ENCODE measurements around the gene HECA. TPM values are rescaled to one million over a fixed set of nuclear protein-coding genes. Genes with fewer than 3 reads are reported as not detected.

The HECA gene
- polyA plus RNA-seq, 2 of the 4 experiments (the other 2 are of a cell fraction) = 1.3 to 2.2 TPM

DNA sequence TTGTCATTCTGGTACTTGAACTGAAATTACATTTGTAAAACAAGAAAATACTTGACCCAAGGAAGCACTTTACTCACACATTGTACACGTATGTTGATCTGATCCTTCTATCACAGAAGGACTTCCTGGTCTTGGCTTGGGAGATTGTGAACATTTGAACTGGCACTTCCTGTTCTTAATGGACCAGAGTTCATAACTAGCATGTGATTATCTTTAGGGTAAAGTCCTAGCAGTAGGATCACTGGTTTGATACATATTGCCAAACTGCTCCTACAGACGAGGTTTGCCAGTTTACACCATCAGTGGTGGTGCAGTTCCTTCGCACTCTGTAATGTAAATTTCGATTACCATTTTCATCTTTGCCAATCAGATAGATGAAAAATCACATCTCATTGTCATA, 12.7 kb downstream of the HECA start:
- Histone ChIP-seq H3K4me1 (no peaks in the 10 kb centered on the region), H3K9me3 (no peaks in the 10 kb centered on the region), H3K4me3 (no peak overlapping the region), H3K4me2 (no peak overlapping the region), H3K27ac (no peak overlapping the region)
- ChIA-PET CTCF (no interaction called here), POLR2A (no interaction called here)
- WGBS (ENCODE audit: missing lambda C conversion rate) = 88% methylated on average over 4 of the region's 4 CpGs
- DNase-seq (ENCODE audit: low read depth in 1 of 2, low spot score in 1 of 2) (no peak), ATAC-seq (no peak), FAIRE-seq (no peak)
- no peak for TF ChIP-seq NFE2L2 (conservative IDR thresholded peaks at IDR 0.05; ENCODE audit: low read length)

- Histone ChIP-seq H3K4me2 (no peak overlapping the region), H3K4me1 (no peaks in the 10 kb centered on the region), H3K27ac (no peak overlapping the region), H3K9me3 (no peaks in the 10 kb centered on the region), H3K4me3 (no peak overlapping the region)
- WGBS (ENCODE audit: missing lambda C conversion rate) = 80% methylated on average over 7 of the region's 7 CpGs
- DNase-seq (ENCODE audit: low read depth in 1 of 2, low spot score in 1 of 2) = no peak
- TF ChIP-seq CHD2 (IDR thresholded peaks at IDR 0.05; ENCODE audit: low read length, partially characterized antibody) (no peak), JUNB (IDR thresholded peaks at IDR 0.05) (no peak), FOSB (CRISPR knock-in tag; IDR thresholded peaks at IDR 0.05) (no peak), ESRRA (IDR thresholded peaks at IDR 0.05; ENCODE audit: borderline replicate concordance, low read length) (no peak)
- ATAC-seq = no peak
- FAIRE-seq = no peak
- ChIA-PET CTCF (no interaction called here), POLR2A (no interaction called here)
These were observed 13.8 kb downstream of the HECA start for GRCh38 chr6:139148557-139149235.

DNA sequence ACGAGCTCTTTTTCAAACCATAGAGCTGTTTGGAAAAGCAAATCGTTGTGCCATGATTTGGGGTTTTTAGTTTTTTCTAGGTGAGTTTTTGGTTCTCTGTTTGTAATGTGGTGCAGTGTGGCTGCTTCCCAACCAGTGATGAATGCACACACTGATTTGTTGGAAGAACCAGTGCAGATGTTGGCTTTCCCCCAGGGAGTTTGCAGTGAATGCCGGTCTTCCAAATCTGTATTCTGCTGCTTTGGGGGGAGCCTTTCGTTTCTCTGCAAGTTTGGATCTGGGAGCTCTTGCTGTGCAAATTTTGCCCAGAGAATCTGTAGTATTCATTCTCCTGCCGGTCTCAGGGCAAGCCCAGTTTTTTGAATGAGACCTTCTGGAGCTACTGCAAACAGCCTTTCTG, 14.5 kb downstream of the HECA start:
- ChIA-PET CTCF (no interaction called here), POLR2A (no interaction called here)
- no peak overlapping the region for H3K4me3 ChIP-seq
- TF ChIP-seq JUN (IDR thresholded peaks at IDR 0.05) (no peak), NR3C1 (IDR thresholded peaks at IDR 0.05) (no peak), CEBPB (IDR thresholded peaks at IDR 0.05) (no peak), PHF8 (IDR thresholded peaks at IDR 0.05; ENCODE audit: borderline replicate concordance, low read depth) (no peak), FOXS1 (CRISPR knock-in tag; IDR thresholded peaks at IDR 0.05) (no peak), ZNF302 (CRISPR knock-in tag; IDR thresholded peaks at IDR 0.05) (no peak), HES2 (IDR thresholded peaks at IDR 0.05) (no peak), POLR2AphosphoS2 (conservative IDR thresholded peaks at IDR 0.05; ENCODE audit: low read length) (no peak), KDM1A (IDR thresholded peaks at IDR 0.05; ENCODE audit: low read depth) (no peak), BHLHE40 (IDR thresholded peaks at IDR 0.05; ENCODE audit: low read depth, low read length) (no peak), MAZ (IDR thresholded peaks at IDR 0.05; ENCODE audit: borderline replicate concordance, low read depth, low read length) (no peak), HOXB5 (CRISPR knock-in tag; IDR thresholded peaks at IDR 0.05) (no peak), RNF2 (IDR thresholded peaks at IDR 0.05; ENCODE audit: borderline replicate concordance, low read depth) (no peak), HEYL (CRISPR knock-in tag; IDR thresholded peaks at IDR 0.05) (no peak)
- TF ChIP-seq, protein P1, sequence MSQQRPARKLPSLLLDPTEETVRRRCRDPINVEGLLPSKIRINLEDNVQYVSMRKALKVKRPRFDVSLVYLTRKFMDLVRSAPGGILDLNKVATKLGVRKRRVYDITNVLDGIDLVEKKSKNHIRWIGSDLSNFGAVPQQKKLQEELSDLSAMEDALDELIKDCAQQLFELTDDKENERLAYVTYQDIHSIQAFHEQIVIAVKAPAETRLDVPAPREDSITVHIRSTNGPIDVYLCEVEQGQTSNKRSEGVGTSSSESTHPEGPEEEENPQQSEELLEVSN (IDR thresholded peaks at IDR 0.05; ENCODE audit: borderline replicate concordance, low read depth) = no peak
- TF ChIP-seq, protein P2, sequence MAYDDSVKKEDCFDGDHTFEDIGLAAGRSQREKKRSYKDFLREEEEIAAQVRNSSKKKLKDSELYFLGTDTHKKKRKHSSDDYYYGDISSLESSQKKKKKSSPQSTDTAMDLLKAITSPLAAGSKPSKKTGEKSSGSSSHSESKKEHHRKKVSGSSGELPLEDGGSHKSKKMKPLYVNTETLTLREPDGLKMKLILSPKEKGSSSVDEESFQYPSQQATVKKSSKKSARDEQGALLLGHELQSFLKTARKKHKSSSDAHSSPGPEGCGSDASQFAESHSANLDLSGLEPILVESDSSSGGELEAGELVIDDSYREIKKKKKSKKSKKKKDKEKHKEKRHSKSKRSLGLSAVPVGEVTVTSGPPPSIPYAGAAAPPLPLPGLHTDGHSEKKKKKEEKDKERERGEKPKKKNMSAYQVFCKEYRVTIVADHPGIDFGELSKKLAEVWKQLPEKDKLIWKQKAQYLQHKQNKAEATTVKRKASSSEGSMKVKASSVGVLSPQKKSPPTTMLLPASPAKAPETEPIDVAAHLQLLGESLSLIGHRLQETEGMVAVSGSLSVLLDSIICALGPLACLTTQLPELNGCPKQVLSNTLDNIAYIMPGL (CRISPR knock-in tag; IDR thresholded peaks at IDR 0.05; ENCODE audit: borderline replicate concordance) = no peak
- TF ChIP-seq, protein P3, sequence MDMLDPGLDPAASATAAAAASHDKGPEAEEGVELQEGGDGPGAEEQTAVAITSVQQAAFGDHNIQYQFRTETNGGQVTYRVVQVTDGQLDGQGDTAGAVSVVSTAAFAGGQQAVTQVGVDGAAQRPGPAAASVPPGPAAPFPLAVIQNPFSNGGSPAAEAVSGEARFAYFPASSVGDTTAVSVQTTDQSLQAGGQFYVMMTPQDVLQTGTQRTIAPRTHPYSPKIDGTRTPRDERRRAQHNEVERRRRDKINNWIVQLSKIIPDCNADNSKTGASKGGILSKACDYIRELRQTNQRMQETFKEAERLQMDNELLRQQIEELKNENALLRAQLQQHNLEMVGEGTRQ (IDR thresholded peaks at IDR 0.05) = no peak
- no peaks in the 10 kb centered on the region for H3K4me1 ChIP-seq
- no peak for DNase-seq (ENCODE audit: low read depth in 1 of 2, low spot score in 1 of 2)
- 77% methylated on average over 5 of the region's 5 CpGs for WGBS (ENCODE audit: missing lambda C conversion rate)
- no peak overlapping the region for H3K4me2 ChIP-seq
- FAIRE-seq = no peak
- H3K9me3 ChIP-seq = no peaks in the 10 kb centered on the region
- no peak for ATAC-seq
- H3K27ac ChIP-seq = no peak overlapping the region

All from A549 (cell line).